Motor neuron (in vitro differentiated cells): ENCODE results near the gene TGFBI. TPM values are rescaled to one million over a fixed set of nuclear protein-coding genes. Genes with fewer than 3 reads are reported as not detected.

Experiments
- ATAC-seq, 8 experiments: fragments of 200-7000 bp; cut with Tn5 transposase; replicated peaks in 6 of 8; 2 replicates each; pipeline ENCODE4 v1.8.0; 2021; ENCODE audit warnings: mild to moderate bottlenecking in 8 of 8, moderate library complexity in 8 of 8
- H3K27ac ChIP-seq, 2 donors: fragments of 250-450 bp; sonication (Bioruptor Pico); 2 replicates each; pipeline ENCODE4 v1.9.0; 2021; ENCODE audit warnings: antibody characterized with exemption in 2 of 2, mild to moderate bottlenecking in 2 of 2, moderate library complexity in 1 of 2
- H3K4me1 ChIP-seq, 2 donors: fragments of 250-450 bp; sonication (Bioruptor Pico); replicated peaks in 1 of 2; 2 replicates each; pipeline ENCODE4 v1.6.1; 2021; ENCODE audit warnings: antibody characterized with exemption in 2 of 2, mild to moderate bottlenecking in 2 of 2, moderate library complexity in 1 of 2
- H3K4me3 ChIP-seq, 5 donors: fragments of 250-450 bp; sonication (Bioruptor Pico); 2 replicates each; pipeline ENCODE4 v1.9.0; 2021; ENCODE audit warnings: antibody characterized with exemption in 5 of 5, mild to moderate bottlenecking in 5 of 5, moderate library complexity in 4 of 5
- WGBS, 10 experiments: fragments of 450-650 bp; shearing (Covaris generic); methylation state at CpG; one replicate each; pipeline ENCODE4 v1.0.0; 2022; 5-methylcytosine and 5-hydroxymethylcytosine counted together
- in situ Hi-C, 9 experiments: fragments of 400-800 bp; cut with MboI; loops; one replicate each; pipeline ENCODE4 v1.15.0; 2021; ENCODE audit warnings: low sequenced_read_pairs in 9 of 9, low pct_unique_long_range_greater_than_20kb in 2 of 9; ENCODE audit not compliant: unreplicated experiment in 9 of 9
- total RNA-seq, 8 experiments: library from RNA; unstranded; fragments of 300-600 nt; gene quantifications; 2 replicates each; pipeline versions ENCODE4 v1.2.3 to v1.2.4, GENCODE V29; 2022

TGFBI gene
- total RNA-seq, 8 experiments from 2014 or later, result 0.14 to 861 (median 97.3) TPM; not detected in 1

DNA sequence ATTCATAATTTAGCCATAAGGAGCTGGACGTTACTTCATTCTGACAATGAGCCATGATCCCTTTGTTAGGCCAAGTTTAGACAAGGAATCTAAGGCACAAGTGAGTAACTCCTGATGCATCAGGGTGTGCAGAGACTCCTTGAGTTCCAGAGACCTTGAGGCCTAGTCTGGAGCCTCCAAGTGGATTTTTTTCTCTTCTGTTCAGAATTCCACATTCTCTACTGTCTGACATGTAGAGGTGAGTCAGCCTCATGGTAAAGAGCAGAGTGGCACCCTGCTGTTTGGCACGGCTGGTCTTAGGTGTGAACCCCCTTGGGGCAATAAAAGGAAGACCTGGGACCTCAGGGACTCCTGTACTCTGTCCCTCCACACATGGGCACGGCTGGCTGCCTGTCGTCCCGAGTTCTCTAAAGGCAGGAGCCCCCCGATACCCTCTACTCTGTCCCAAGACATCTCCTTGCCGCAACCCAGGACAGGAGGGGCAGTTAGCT lies 22.0 kb upstream of the TGFBI start:
- H3K4me3 ChIP-seq, result no peak overlapping the region
- H3K27ac ChIP-seq, result no peak overlapping the region
- no peak for ATAC-seq
- in situ Hi-C loops, result no loop called here
- 20 to 100% (median 86%) methylated on average over 1 to 5 of the region's 7 CpGs; no CpG with 5 or more reads in 4 of the 10 experiments for WGBS, 10 experiments
- H3K4me1 ChIP-seq, result no peaks in the 10 kb centered on the region

DNA sequence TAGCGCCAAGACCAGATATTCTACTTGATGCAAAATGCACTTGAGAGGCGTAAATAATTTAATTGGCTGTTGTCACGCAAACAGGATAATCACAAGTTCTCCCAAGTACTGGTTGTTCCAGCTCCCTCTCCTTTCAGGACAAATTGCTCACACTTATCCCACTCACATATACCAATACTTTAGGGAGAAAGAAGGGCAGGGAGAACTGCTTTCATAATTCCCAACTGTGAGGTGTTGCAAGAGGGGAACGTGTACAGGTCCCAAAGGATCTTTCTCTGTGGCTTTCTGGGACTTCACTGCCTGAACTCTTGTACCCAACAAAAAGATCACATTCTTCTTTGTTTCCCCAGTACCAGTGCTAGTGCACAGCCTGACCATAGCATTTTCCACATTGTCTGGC lies 21.5 kb upstream of the TGFBI start:
- H3K27ac ChIP-seq, result no peak overlapping the region
- no peaks in the 10 kb centered on the region for H3K4me1 ChIP-seq
- in situ Hi-C loops, result no loop called here
- no peak for ATAC-seq
- H3K4me3 ChIP-seq, result no peak overlapping the region
- 33 to 100% (median 86%) methylated on average over 1 to 3 of the region's 4 CpGs; no CpG with 5 or more reads in 2 of the 10 experiments for WGBS, 10 experiments

DNA sequence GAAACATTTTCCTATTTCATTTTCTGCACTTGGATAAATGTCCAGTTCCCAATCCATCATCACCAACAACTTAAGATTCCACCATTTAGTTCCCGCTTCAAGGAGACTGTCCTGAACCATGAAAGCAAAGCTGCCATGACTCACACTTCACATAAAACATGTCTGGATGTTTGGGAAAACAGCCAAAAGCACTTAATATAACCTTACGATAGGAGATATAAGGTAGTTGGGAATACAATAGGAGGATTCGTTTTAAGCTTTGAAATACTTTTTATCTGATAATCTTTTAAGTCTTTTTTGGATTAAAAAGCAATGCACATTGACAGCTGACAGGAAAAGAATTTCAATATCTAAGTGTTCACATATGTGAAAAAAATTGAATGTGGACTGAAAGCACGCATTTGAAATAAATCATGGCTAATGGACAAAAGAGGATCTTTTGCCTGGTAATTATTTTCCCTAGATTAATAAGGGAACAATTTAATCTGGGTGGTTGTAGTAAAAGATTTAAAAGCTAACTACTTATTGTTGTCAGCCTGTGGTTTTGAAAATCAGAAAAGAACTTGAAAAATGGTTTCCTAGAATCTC lies 17.3 kb upstream of the TGFBI start:
- no peaks in the 10 kb centered on the region for H3K4me1 ChIP-seq
- WGBS, 10 experiments, result 12 to 75% (median 58%) methylated on average over 2 to 4 of the region's 4 CpGs
- in situ Hi-C loops, result no loop called here
- no peak overlapping the region for H3K27ac ChIP-seq
- peak in 7 of 8 experiments; percentile 32 to 80 (median 70) for ATAC-seq
- no peak overlapping the region for H3K4me3 ChIP-seq

DNA sequence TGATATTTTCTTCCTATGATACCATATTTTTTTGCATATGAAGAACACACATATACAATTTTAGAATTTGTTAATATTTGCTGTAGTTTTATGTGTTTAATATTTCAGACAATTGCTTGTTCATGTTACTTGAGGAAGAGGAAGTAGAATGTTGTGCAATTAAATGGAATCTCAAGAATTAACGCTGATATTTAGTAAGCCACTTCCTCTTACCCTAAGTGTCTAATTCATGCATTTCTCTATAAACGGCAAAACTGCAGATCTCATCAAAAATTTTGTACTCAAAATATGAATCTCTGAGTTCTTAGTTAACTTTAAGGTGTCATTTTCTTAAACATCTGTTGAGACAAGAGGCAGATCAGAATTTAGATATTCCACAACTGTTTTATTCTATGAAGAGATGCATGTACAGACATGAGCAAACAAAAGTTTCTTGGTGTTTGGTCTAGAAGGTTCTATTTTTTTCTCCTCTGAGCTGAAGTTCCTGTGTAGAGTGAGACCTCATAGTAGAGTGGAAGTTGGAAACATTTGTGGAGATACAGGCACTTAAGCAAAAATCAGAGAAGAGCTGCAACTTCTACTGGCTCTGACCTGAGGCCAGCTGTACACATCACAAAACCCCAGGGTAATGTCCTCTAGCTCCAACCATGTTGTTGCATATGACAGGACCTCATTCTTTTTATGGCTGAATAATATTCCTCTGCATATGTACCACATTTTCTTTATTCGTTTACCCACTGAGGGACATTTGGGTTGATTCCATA lies 16.6 kb upstream of the TGFBI start:
- H3K4me1 ChIP-seq, result no peaks in the 10 kb centered on the region
- 4 to 100% (median 51%) methylated on average over 1 to 3 of the region's 3 CpGs for WGBS, 10 experiments
- H3K27ac ChIP-seq, result no peak overlapping the region
- in situ Hi-C loops, result no loop called here
- no peak overlapping the region for H3K4me3 ChIP-seq
- ATAC-seq, result peak in 1 of 8 experiments; percentile 16

DNA sequence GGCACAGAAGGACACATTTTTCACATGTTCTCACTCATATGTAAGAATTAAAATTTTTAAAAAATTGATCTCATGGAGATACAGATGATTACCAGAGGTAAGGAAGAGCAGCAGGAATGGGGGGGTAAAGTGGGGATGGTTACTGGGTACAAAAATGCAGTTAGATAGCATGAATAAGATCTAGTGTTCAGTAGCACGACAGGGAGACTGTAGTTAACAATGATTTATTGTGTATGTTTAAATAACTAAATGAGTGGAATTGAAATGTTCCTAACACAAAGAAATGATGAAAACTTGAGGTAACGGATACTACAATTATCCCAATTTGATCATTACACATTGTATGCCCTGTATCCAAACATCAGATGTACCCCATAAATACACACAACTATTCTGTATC lies 15.2 kb upstream of the TGFBI start:
- ATAC-seq, result no peak
- no peaks in the 10 kb centered on the region for H3K4me1 ChIP-seq
- WGBS, 10 experiments, result 30 to 100% (median 71%) methylated on average over 1 to 2 of the region's 2 CpGs
- H3K4me3 ChIP-seq, result no peak overlapping the region
- H3K27ac ChIP-seq, result no peak overlapping the region
- in situ Hi-C loops, result no loop called here

DNA sequence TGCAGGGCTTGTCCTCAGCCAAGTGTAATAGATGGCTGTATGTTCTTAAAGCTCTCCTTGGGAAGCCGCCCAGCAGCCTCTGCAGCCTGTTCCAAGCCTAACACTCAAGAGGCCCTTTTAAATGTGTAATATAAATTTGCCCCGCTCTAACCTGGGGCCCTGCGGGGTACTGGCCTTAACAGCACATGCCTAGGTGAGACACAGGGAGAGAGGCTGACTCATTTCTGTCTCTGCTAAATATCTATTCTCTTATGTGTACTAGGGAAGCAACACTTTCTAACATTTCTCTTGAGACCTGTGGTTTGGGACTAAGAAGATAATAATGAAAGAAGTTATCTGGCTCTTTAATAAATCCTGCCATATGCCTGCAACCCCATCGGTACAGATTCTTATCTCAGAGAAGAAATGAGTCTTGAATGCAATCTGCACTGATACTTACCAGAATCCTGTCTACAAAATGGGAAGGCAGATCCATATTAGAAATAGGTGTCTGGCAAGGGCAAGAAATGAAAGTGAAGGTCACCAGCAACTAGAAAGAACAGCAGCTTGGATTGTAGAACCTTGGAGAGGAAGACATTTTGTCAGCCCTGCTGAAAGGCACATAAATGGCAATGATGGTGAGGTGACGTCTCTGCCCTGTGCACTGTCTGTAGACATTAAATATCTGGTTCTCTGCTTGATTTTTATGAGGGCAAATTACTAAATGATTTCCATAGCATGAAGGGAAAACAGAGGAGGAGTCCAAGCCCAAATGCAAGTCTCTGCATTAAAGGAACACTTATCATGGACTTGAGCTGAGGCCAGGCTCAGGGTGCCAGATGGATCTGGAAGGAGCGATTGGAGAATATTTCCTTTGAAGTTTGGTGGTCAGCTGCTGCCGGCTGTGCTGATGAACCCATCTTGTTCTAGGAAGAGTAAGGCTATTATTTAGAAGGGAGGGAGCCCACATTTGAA lies 14.5 kb upstream of the TGFBI start:
- peak in 1 of 8 experiments; percentile 27 for ATAC-seq
- no peaks in the 10 kb centered on the region for H3K4me1 ChIP-seq
- H3K27ac ChIP-seq, result no peak overlapping the region
- in situ Hi-C loops, result no loop called here
- H3K4me3 ChIP-seq, result no peak overlapping the region
- 44 to 100% (median 57%) methylated on average over 2 to 7 of the region's 7 CpGs; no CpG with 5 or more reads in 1 of the 10 experiments for WGBS, 10 experiments

DNA sequence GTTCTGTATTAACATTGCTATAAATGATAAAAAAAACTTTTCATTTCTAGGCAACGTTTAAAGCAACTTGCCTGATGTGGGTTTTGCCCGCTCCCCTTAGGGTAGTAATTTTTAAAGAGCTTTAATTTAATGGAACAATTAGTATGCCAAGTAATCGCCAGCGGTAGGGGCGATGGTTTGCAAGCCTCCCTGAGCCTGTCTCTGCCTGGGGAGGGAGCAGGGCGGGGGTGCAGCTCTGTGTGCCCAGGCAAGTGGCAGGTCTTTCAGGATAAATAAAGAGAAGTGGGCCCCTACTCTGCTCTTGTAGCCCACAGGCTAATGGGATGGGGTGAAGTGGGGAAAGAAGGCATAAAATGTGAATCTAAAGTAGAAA lies 13.8 kb upstream of the TGFBI start:
- no peak overlapping the region for H3K27ac ChIP-seq
- 60 to 98% (median 82%) methylated on average over 1 to 6 of the region's 6 CpGs; no CpG with 5 or more reads in 2 of the 10 experiments for WGBS, 10 experiments

DNA sequence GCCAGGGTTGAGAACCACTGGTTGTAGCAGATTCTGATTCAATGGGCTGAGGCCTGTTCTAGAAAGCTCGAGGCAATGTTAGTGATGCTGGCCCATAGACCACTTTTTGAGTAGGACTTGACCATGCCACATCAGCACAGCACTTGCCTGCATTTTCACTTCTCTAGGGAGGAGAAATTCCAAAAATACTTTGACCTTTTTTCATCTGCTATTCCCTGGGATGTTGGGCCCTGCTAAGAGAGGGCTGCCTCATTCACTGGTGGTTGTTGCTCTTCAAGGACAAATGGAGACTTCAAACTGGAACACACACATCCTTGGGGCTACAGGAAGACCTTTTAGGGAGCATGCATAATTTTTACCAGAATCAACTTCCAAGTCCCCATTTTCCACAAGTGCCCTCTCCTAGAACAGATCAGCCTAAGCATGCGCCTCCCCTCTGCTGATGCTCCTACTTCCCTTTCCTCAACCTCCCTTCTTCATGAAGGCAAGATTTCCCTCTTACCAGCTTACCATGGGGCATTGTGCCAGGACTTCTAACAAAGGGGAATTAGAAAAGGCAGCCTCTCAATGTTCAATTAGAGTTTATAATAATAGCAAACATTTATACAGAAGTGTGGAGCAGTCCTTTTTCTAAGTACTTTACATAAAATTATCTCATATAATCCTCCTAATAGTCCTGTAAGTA lies 12.7 kb upstream of the TGFBI start:
- H3K4me3 ChIP-seq, result no peak overlapping the region
- WGBS, 10 experiments, result 60 to 100% (median 88%) methylated on average over 1 to 2 of the region's 2 CpGs; no CpG with 5 or more reads in 4 of the 10 experiments
- no peak for ATAC-seq
- no peak overlapping the region for H3K27ac ChIP-seq
- H3K4me1 ChIP-seq, result no peaks in the 10 kb centered on the region
- in situ Hi-C loops, result no loop called here

More for the DNA sequence above, 13.8 kb upstream of the TGFBI start:
- in situ Hi-C loops, result no loop called here
- Histone ChIP-seq H3K4me3 (no peak overlapping the region), H3K4me1 (no peaks in the 10 kb centered on the region)
- ATAC-seq, result no peak

DNA sequence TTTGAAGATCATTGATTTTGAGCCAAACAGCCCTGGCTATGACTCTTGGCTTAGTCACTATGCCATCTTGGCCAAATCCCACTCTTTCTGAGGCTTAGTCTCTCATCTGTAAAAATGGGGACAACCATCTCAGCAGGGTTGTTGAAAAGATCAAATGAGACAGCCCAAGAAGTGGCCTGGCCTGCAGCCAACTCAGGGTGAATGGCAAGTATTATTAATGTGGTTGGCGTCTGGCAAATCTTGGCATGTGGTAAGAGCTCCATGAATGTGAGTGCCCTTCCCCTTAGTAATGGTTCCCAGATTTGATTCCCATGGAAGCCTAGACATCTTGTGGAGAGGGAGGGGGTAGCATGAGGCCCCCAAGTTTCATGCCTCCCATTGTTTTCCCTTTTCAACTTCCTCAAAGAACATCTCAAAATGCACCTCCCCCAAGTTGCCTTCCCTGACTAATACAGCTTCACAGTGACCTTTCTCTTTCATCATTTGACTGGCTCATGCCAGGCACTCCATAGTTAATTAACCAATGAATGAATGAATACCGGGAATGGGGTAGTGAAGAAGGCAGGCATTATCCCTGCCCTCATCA lies 11.8 kb upstream of the TGFBI start:
- WGBS, 10 experiments, result 0 to 100% (median 74%) methylated on average over 1 to 2 of the region's 2 CpGs; no CpG with 5 or more reads in 6 of the 10 experiments
- ATAC-seq, result no peak

DNA sequence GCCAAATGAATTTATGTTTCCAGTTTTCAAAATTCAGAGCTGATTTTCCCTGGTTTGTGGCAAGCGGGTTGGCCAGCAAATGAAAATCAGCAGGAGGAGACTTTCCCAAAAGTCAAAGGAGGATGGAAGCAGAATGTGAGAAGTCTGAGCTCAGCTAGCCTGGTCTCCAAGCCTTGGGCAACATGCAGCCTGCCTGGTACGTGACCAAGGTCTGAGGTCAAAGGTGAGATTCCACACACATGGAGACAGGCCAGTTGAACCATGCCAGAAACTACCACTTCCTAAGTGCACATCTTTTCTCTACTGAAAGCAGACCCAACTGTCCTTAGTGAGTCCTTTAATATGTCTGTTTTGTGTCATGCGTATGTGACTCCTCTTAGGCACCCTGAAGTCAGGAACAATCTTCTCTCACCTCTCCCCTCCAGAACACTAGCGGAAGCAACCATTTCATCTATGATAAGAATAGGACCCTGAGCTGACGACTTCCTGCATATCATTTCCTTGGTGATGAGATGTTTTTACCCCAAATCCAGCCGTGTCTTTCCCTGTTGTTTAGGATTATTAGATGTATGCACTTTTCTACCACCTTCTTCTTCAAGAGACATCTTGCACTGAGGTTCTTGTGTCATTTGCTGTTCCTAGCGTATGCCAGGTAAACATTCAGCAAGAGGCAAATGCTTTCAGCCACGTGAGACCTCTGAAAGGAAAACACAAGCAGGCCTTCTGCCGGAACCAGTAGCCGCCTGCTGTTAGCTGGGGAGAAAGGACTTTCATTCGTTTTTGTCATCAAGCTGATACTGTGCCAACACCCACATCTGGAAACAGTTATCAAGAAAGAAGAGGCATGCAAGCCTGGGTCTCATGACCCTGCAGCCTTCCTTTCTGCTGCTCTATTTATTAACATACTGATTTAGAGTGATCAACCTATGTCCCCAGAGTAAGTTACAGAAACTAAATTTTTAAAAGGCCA lies 9.7 kb upstream of the TGFBI start:
- peak in 4 of 8 experiments; percentile 26 to 98 (median 78) for ATAC-seq
- in situ Hi-C loops, result no loop called here
- WGBS, 10 experiments, result 29 to 100% (median 71%) methylated on average over 1 to 9 of the region's 11 CpGs
- Histone ChIP-seq H3K27ac (no peak overlapping the region), H3K4me3 (no peak overlapping the region), H3K4me1 (no peaks in the 10 kb centered on the region)

More for the DNA sequence above, 11.8 kb upstream of the TGFBI start:
- no peak overlapping the region for H3K27ac ChIP-seq
- in situ Hi-C loops, result no loop called here
- H3K4me3 ChIP-seq, result no peak overlapping the region
- H3K4me1 ChIP-seq, result no peaks in the 10 kb centered on the region

DNA sequence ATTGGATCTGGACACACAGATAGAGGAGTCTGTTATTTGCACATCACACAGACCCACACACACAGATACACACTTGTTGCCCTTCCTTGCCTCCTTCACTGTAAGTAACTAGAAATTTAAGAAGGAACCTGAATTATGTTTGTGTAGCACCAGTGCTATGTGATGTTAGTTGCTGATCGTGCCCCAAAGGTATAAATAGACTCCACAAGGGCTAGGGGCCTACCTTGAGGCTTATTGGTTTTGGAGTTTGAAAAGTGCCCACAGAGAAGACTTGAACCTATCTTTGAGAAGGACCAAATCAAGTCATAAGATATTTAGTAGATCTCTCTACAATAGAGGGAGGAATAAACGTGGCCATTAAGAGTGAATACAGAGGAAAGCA lies 8.8 kb upstream of the TGFBI start:
- ATAC-seq, result no peak
- 30 to 100% (median 58%) methylated on average over 1 to 2 of the region's 2 CpGs; no CpG with 5 or more reads in 6 of the 10 experiments for WGBS, 10 experiments
- in situ Hi-C loops, result no loop called here
- H3K4me1 ChIP-seq, result no peaks in the 10 kb centered on the region
- no peak overlapping the region for H3K27ac ChIP-seq
- no peak overlapping the region for H3K4me3 ChIP-seq
